Measurements from ENCODE around the gene GBF1.
A peak's percentile ranks its signal among the peaks of the same experiment; 100 is the strongest.

The GBF1 gene

DNA sequence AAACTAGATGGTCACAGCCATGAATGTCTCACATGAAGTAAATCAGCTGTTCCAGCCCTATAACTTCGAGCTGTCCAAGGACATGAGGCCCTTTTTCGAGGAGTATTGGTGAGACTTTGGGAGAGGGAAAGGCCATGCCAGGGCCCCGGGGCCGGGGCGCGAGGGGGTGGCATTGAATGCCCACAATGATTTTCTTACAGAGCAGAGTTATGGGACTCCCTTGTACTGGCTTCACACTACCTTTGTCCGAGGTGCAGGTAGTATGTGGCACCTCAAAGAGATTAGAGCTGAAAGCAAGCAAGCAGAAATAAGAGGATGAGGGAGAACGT lies 18.8 kb upstream of the GBF1 start:
- no peak for DNase-seq (ENCODE audit: low read depth)
- in situ Hi-C loops (cut with HindIII; ENCODE audit: low sequenced_read_pairs): loop anchor here (5.0 to 10.0 kb wide), 4 partner anchors 59 to 278 kb away; partner anchors contain the start of genes ACTR1A and SUFU
- peak overlapping the region; percentile 11 for H3K4me3 ChIP-seq (ENCODE audit: low read depth, low read length)
- TF ChIP-seq, protein P1, sequence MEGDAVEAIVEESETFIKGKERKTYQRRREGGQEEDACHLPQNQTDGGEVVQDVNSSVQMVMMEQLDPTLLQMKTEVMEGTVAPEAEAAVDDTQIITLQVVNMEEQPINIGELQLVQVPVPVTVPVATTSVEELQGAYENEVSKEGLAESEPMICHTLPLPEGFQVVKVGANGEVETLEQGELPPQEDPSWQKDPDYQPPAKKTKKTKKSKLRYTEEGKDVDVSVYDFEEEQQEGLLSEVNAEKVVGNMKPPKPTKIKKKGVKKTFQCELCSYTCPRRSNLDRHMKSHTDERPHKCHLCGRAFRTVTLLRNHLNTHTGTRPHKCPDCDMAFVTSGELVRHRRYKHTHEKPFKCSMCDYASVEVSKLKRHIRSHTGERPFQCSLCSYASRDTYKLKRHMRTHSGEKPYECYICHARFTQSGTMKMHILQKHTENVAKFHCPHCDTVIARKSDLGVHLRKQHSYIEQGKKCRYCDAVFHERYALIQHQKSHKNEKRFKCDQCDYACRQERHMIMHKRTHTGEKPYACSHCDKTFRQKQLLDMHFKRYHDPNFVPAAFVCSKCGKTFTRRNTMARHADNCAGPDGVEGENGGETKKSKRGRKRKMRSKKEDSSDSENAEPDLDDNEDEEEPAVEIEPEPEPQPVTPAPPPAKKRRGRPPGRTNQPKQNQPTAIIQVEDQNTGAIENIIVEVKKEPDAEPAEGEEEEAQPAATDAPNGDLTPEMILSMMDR (IDR thresholded peaks at IDR 0.05; ENCODE audit: low read depth, low read length, missing control alignments): no peak

DNA sequence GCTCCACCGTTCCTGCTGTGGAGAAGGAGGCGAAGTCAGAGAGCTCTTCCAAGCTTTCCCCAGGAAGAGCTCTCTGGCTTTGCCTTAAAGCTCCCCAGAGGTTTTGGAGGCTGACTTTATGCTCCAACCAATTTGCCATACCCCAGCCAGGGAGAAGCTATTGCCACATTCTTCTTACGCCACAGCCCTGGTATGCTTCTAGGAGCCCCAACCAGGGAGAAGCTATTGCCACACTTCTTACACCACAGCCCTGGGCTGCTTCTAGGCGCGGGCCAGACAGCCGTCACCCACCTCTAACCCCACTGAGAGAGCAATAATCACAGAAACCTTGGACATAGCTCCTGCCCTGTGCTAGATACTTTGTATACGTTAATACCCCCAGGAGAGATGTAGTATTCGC lies 18.3 kb upstream of the GBF1 start:
- TF ChIP-seq, protein P1 (IDR thresholded peaks at IDR 0.05; ENCODE audit: low read depth, low read length, missing control alignments): no peak
- in situ Hi-C loops (cut with HindIII; ENCODE audit: low sequenced_read_pairs): loop anchor here (5.0 to 10.0 kb wide), 4 partner anchors 60 to 278 kb away; partner anchors contain the start of genes ACTR1A and SUFU
- DNase-seq (ENCODE audit: low read depth): no peak
- H3K4me3 ChIP-seq (ENCODE audit: low read depth, low read length): no peak overlapping the region

DNA sequence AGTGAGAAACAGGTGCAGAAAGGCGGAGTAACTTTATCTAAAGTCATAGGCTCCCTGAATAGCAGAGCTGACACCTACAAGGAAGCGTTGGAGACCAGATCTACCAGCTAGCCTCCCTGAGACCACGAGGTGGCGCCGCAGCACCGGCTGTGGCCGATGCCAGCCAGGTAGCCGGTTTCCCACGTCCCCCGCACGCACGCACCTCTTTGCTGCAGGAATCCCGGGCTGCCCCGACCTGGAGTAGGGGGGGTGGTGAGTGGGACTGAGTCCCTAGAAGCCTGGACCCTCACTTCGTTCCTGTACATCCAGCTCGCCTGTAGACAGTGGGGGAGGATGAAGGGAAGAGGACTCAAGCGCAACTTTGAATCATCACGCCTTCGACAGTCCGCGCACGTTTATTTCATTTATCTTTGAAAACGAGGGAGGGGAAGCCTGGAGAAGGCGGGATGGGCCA lies 15.5 kb upstream of the GBF1 start:
- peak; percentile 57 for DNase-seq (ENCODE audit: low read depth)
- TF ChIP-seq, protein P1 (IDR thresholded peaks at IDR 0.05; ENCODE audit: low read depth, low read length, missing control alignments): peak; percentile 98
- peak overlapping the region; percentile 35 for H3K4me3 ChIP-seq (ENCODE audit: low read depth, low read length)
- in situ Hi-C loops (cut with HindIII; ENCODE audit: low sequenced_read_pairs): loop anchor here (5.0 to 10.0 kb wide), 4 partner anchors 63 to 275 kb away; partner anchors contain the start of genes ACTR1A and SUFU

DNA sequence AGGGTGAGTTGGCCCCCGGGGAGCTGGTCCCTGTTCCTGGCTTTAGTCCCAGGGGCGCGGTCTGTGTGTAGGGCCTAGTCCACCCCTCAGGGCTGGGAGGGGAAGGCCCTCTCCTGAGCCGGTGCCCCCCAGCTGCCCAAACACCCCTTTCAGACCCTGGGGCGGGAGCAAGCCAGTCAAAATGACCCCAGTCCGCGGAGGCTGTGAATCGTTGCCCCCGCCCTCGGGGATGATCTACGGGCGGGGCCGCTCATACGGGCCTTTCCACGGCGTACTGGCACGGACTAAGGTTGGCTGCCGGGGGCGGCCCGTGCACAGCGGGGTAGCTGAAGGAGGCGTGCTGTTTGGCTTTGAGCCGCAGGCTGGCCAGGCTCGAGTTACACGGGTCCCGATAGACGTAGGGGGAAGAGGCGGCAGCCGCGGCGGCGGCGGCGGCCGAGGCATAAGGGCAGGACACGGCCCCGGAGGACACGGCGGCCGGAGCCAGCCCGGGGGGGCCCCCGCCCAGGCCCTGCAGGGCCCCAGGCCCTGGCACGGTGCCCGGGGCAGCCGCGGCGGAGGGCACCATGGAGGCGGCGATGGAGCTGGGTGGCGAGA lies 15.0 kb upstream of the GBF1 start:
- TF ChIP-seq, protein P1 (IDR thresholded peaks at IDR 0.05; ENCODE audit: low read depth, low read length, missing control alignments): no peak
- no peak for DNase-seq (ENCODE audit: low read depth)
- peak overlapping the region; percentile 35 for H3K4me3 ChIP-seq (ENCODE audit: low read depth, low read length)
- in situ Hi-C loops (cut with HindIII; ENCODE audit: low sequenced_read_pairs): no loop called here

DNA sequence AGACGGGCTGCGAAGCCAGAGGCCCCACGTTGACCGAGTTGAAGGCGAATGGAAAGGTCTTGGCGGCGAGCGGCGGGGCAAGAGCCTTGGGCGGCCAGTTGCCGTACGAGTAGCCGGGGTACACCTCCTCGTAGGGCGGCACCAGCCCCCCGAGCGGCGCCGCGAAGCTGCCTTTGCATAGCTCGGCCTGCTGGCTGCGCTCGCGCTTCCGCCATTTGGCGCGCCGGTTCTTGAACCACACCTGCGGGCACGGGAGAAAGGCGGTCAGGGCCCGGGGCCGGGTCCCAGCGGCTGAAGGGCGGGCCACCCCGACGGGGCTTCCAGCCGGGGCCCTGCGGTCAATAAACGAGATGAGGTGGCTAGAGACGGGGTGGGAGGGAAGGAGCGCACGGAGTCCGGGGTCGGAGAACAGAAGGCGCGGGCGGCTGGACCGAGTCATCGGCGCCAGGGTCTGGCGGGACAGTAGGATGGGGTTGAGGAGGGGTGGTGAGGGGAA lies 14.4 kb upstream of the GBF1 start:
- peak overlapping the region; percentile 35 for H3K4me3 ChIP-seq (ENCODE audit: low read depth, low read length)
- in situ Hi-C loops (cut with HindIII; ENCODE audit: low sequenced_read_pairs): no loop called here
- TF ChIP-seq, protein P1 (IDR thresholded peaks at IDR 0.05; ENCODE audit: low read depth, low read length, missing control alignments): peak; percentile 44
- DNase-seq (ENCODE audit: low read depth): no peak

DNA sequence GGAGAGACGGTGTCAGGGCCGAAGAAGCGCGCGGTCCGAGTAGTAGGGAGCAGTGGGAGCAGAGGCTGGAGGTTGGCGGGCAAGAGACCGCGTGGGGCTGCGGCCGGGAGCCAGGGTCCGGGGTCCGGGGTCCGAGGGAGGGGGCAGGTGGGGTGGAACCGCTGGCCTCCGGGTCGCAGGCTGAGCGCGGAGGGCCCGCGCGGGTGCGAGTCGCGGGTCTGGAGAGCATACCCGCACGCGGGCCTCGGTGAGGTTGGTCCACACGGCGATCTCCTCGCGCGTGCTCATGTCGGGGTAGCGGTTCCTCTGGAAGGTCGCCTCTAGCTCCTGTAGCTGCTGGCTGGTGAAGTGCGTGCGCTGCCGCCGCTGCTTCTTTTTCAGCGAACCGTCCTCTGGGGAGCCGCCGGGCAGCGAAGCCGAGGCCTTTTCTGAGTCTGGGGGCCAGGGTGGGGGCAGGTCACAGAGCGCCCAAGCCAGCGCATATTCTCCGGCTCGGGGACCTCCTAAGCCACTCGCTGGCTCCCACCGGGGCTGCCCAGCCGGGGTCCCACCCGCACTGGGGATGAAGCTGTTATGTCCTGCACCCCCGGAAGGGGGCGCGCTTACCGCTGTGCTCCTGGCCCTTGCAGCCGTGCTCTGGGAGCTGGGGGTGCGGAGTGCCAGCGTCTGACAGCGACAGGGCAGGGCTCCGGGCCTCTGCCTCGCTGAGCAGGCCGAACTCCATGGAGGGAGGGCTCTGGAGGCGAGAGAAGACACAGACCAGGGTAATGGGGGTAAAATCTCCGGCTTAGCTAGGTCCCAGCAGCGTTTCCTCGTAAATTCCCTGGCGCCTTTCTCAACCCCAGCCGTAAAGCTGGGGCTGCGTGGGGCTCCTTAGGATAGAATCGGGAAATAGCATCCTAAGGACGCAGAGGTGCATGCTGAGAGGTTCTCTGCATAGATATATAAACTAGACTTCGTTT lies 13.7 kb upstream of the GBF1 start:
- in situ Hi-C loops (cut with HindIII; ENCODE audit: low sequenced_read_pairs): no loop called here
- no peak for DNase-seq (ENCODE audit: low read depth)
- TF ChIP-seq, protein P1 (IDR thresholded peaks at IDR 0.05; ENCODE audit: low read depth, low read length, missing control alignments): peak; percentile 65
- H3K4me3 ChIP-seq (ENCODE audit: low read depth, low read length): peak overlapping the region; percentile 35
